ENCODE measurements around the gene UBE2O. TPM values are rescaled to one million over a fixed set of nuclear protein-coding genes. Genes with fewer than 3 reads are reported as not detected.
A peak's percentile ranks its signal among the peaks of the same experiment; 100 is the strongest.

The UBE2O gene
- total and polyA plus RNA-seq, 8 donors, result 10.4 to 19.8 (median 15.9) TPM

DNA sequence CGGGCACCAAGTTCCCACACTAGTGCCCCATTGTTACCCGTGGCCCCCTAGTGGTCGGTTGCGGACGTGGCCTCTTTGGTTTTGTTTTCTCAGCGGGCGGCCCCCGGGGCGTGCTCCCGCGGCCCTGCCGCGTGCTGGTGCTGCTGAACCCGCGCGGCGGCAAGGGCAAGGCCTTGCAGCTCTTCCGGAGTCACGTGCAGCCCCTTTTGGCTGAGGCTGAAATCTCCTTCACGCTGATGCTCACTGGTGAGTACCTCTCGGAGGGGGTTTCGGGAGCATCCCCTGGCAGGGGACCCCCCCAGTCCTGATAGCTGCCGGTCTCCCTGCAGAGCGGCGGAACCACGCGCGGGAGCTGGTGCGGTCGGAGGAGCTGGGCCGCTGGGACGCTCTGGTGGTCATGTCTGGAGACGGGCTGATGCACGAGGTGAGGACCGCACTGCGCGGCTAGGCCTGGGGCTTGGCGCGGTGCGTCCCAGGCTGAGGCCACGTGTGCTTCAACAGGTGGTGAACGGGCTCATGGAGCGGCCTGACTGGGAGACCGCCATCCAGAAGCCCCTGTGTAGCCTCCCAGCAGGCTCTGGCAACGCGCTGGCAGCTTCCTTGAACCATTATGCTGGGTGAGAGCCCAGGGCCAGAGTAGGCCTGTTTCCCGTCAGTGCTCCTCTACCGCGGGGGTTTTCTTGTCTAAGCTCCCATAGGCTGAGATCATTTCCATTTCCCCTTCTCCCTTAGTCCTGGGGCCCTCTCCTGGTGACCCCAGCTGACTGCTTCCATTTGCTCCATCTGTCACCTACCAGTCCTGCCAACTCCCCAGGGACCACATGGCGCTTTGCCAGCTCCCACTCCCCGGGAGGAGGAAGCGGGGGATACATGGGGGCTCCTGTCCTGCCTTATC is 66.8 kb downstream of the UBE2O start:
- TF ChIP-seq CTCF (IDR thresholded peaks at IDR 0.05), result peak; percentile 83 to 92 (median 86)
- Histone ChIP-seq H3K9me3 (no peaks in the 10 kb centered on the region), H3K4me3 (peak overlapping the region; percentile 14 to 77 (median 55)), H3K4me1 (peaks cover 0 to 14% (median 10%) of the 10 kb centered on the region in 3 donors), H3K36me3 (peaks cover 0 to 11% (median 0%) of the 10 kb centered on the region in 3 donors), H3K27me3 (no peaks in the 10 kb centered on the region), H3K27ac (peak overlapping the region in 2 of 4 donors; percentile 33 to 89)
- 28 to 30% methylated on average over 52 of the region's 52 CpGs for WGBS, 2 donors
- FAIRE-seq (no peak), DNase-seq (peak; percentile 70 to 91 (median 82)), ATAC-seq (peak; percentile 41 to 60 (median 55))
- intact Hi-C loops (cut with DNase I), result loop anchor here in 1 of 3 donors (5.0 kb wide), 1 partner anchor 79 kb away; the partner anchor contains the start of gene QRICH2

GRCh38 chr17:76384987-76385891 is 67.7 kb downstream of the UBE2O start:
- ATAC-seq, result peak; percentile 5 to 10 (median 8)
- peak overlapping the region; percentile 14 to 77 (median 55) for H3K4me3 ChIP-seq
- no peaks in the 10 kb centered on the region for H3K27me3 ChIP-seq
- intact Hi-C loops (cut with DNase I), result loop anchor here in 1 of 3 donors (5.0 kb wide), 1 partner anchor 78 kb away; the partner anchor contains the start of gene QRICH2
- no peak for TF ChIP-seq CTCF (IDR thresholded peaks at IDR 0.05)
- DNase-seq, result peak; percentile 40 to 82 (median 53)
- H3K4me1 ChIP-seq, result peaks cover 0 to 14% (median 10%) of the 10 kb centered on the region in 3 donors
- WGBS, 2 donors, result 2% methylated on average over 74 of the region's 74 CpGs
- no peaks in the 10 kb centered on the region for H3K9me3 ChIP-seq
- no peak for FAIRE-seq
- H3K27ac ChIP-seq, result peak overlapping the region; percentile 71 to 89 (median 82)
- H3K36me3 ChIP-seq, result peaks cover 0 to 2% (median 0%) of the 10 kb centered on the region in 3 donors

- 0% methylated on average over 80 to 118 of the region's 118 CpGs for WGBS, 2 donors
- H3K4me3 ChIP-seq, result peak within 1 kb of the TSS; percentile 38 to 77 (median 55)
- no peaks in the 10 kb centered on the region for H3K9me3 ChIP-seq
- ATAC-seq (peak; percentile 72 to 81 (median 76)), DNase-seq (peak; percentile 63 to 92 (median 80)), FAIRE-seq (no peak)
- intact Hi-C loops (cut with DNase I), result no loop called here
- no peaks in the 10 kb centered on the region for H3K27me3 ChIP-seq
- H3K4me1 ChIP-seq, result peaks cover 0 to 14% (median 10%) of the 10 kb centered on the region in 3 donors
- peak within 1 kb of the TSS; percentile 79 to 89 (median 83) for H3K27ac ChIP-seq
- H3K36me3 ChIP-seq, result no peaks in the 10 kb centered on the region
- no peak for TF ChIP-seq CTCF (IDR thresholded peaks at IDR 0.05)
These were observed 68.5 kb downstream of the UBE2O start, which contains the start of gene SPHK1 for GRCh38 chr17:76384222-76384986. TSS of gene SPHK1 (plus strand) at chr17:76384609. CDS start at chr17:76385645, 1,036 bp downstream.

- peaks cover 0 to 14% (median 10%) of the 10 kb centered on the region in 3 donors for H3K4me1 ChIP-seq
- TF ChIP-seq CTCF (IDR thresholded peaks at IDR 0.05), result no peak
- H3K27ac ChIP-seq, result peak overlapping the region; percentile 79 to 89 (median 83)
- 0 to 1% methylated on average over 65 of the region's 65 CpGs for whole genome bisulfite sequencing, 2 donors
- H3K36me3 ChIP-seq, result no peaks in the 10 kb centered on the region
- ATAC-seq (peak in 3 of 4 donors; percentile 27 to 37 (median 28)), FAIRE-seq (no peak), DNase-seq (peak; percentile 33 to 85 (median 52))
- intact Hi-C loops (cut with DNase I), result no loop called here
- no peaks in the 10 kb centered on the region for H3K9me3 ChIP-seq
- H3K27me3 ChIP-seq, result no peaks in the 10 kb centered on the region
- peak overlapping the region; percentile 38 to 77 (median 55) for H3K4me3 ChIP-seq
These were observed 69.3 kb downstream of the UBE2O start for GRCh38 chr17:76383546-76384221.
